GM12891 (cell line): ENCODE data around the gene TBX19.

ENCODE experiments used
- POLR2A ChIP-seq: IDR thresholded peaks from 2 replicates; pipeline ENCODE4 v1.6.1; 2011; ENCODE audit warnings: low read depth, low read length, control low read depth
- TAF1 ChIP-seq: IDR thresholded peaks from 2 replicates; pipeline ENCODE4 v1.6.1; 2011; ENCODE audit warnings: low read depth, low read length, control low read depth

DNA sequence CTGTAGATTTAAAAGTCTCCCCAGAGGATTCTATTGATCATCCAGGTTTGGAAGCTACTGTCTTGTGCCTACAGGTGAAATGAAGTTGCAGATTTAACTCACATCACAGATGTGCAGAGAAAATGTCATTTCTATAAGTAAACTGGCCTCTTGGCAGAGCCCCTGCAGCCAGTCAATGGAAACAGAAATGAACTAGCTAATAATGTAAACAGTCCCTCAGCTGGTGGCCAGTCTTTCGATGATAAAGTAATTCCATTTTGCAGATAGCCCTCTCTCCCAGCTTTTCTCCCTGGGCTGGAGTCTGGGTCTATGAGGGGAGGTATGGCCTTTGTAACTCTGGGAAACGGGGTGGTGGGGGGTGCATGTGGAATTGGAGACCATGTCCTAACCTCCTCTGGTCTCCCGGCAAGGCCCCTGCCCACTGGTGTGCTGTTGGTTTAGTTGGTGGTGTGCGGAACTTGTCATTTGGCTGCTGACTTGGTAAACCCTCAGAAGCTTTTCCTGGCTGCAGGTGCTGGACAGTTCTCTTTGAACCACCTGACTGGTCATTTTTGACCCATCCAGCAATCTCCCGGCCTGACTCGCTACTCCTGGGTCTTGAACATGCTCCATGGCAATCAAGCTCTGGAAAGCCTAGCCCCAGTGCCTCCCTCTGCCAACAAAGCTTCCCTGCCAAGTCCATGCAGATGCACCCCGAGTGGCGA, 14.9 kb downstream of the TBX19 start:
- TF ChIP-seq TAF1 (no peak), POLR2A (no peak)
